ENCODE results near the gene FANCI.

Gene FANCI

GRCh38 chr15:89243691-89244573, at the start of gene FANCI:
Gene FANCI (plus strand): TSS chr15:89243979. CDS start chr15:89247648, 3,669 bp downstream.
- DNase-seq: peak; percentile 95

- DNase-seq: no peak
Observed at GRCh38 chr15:89194608-89195007, 49.2 kb upstream of the FANCI start.

GRCh38 chr15:89195836-89196235, 47.9 kb upstream of the FANCI start:
- no peak for DNase-seq

GRCh38 chr15:89196241-89196640, 47.5 kb upstream of the FANCI start:
- DNase-seq: no peak

- DNase-seq: no peak
Observed at GRCh38 chr15:89196994-89197393, 46.8 kb upstream of the FANCI start.

- no peak for DNase-seq
Observed at GRCh38 chr15:89197503-89197971, 46.2 kb upstream of the FANCI start.

- no peak for DNase-seq
Observed at GRCh38 chr15:89198196-89198595, 45.6 kb upstream of the FANCI start.

DNA sequence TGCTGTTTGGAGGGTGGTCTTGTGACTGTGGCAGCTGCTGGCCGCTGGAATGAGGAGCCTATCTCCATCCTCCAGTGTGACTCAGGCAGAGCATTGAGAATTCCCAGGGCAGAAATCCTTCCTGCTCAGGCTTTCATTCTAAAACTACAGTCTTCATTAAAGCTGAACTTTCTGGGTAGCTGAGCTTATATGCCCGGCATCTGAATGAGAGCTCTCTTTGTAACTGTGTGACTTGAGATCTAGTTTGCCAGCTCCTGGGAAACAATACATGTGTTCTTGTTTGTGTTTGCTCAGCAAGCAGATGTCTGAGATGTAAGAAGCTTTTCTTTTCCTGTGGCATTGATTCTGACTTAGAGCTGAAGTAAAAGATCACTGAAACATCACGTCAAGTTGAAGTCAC, 44.8 kb upstream of the FANCI start:
- DNase-seq: no peak

DNA sequence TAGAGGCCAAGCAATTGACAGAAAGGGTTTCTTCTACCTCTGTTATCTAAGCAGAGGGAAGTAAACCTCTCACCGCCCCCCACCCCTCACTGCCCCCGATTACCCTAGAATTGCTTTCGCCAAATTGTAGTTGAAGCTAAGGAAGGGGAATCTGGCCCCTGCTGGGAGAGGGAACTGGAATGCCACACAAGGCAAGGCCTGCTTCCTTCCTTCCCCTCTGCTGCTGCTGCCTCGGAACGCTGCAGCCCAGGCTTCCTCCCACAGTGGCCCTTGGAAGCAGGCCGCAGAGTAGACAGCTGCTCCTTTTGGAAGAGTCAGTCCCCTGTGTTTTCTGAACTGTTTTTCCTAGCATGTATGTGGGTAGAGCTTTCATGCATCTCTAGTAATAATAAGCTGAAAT, 44.0 kb upstream of the FANCI start:
- no peak for DNase-seq

GRCh38 chr15:89200182-89200581, 43.6 kb upstream of the FANCI start:
- DNase-seq: no peak

DNA sequence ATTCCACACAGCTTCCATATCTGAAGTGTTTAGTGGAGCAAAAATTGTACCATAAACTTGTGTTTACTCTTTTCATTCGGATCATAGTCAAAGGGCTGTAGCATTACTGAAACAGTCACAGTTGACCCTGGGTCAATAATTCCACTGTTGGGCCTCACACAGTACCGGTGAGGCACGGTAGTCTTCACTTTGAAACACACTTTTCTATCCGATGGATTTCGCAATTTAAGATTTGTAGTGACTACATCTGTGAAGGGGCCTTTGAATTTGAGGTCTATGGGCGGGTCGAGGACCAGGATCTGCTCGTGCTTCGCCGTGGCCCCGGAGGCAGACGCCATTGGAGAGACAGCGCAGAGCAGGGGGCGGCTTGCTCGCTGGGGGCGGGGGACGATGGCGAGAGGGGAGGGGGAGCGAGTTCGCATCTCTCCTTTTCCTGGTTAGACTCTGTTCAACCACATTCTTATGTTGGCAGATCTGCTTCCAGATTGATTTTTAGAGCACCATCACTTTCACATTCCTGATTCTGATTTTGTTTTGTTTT, 42.2 kb upstream of the FANCI start:
- DNase-seq: no peak

DNA sequence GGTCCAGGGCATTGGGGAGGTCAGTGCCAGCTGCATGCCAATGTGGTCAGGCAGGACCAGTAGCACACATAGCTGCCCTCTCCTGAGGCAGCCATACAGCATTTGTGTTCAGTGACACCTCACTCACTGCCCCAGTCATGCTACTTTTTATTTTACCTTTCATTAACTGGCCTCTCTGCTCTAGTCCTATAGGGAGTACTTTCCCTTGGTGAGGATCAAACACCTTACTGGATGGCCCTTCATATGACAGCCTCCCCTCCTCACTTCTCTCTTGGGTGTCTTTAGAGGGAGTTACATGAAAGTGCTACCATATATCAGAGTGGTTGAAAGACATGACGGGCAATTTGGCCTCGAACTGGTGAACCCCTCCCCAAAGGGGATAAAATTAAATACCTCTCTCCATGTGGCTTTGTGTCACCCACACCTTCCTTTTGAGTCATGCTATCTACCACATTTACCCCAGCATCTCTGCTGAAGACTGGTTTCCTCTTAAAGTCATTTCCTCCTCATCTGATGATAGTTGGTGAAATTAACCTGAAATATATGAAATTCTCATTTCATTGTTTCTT, 40.0 kb upstream of the FANCI start:
- DNase-seq: peak; percentile 35

DNA sequence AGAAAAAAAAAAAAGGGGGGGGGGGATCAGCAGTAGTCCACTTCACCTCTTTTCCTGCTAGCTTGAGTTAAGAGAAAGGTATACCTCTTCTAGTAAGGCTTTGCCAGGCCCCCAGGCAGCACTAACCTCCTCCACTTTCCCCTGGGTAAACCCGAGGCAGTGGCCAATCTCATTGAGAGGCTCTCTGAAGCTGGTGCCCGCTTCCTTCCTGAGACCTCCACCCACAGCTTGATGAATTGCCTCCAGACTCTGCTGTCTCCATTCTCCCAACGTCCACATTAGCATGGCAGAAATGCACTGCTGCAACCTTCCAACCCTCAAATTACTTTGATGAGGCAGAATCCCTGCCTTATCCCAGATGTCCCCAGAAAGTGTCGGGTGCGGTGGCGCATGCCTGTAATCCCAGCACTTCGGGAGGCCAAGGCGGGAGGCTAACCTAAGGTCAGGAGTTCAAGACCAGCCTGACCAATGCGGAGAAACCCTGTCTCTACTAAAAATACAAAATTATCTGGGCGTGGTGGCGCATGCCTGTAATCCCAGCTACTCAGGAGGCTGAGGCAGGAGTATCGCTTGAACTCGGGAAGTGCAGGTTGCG, 37.7 kb upstream of the FANCI start:
- DNase-seq: no peak

DNA sequence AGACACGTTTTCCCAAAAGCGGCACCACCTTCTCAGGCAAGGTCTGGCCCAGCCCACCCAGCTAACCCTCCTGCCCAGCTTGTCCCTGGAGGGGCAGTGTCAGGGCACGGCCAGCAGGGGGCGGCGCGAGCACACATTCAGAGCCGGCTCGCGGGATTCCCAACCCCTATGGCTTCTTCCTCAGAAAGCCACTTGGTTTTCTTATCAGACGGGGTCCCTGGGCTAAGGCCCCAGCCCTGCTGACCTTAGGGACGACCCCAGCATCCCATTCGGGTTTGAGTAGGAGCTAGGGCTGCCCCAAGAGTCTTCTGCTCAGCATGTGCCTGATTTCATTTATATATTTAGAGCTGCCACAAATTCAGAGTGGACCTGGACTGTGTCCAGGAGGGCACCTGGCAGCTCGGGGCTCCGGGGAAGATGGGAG, 36.9 kb upstream of the FANCI start:
- peak; percentile 61 for DNase-seq

- no peak for DNase-seq
Observed at GRCh38 chr15:89208256-89208655, 35.5 kb upstream of the FANCI start.

DNA sequence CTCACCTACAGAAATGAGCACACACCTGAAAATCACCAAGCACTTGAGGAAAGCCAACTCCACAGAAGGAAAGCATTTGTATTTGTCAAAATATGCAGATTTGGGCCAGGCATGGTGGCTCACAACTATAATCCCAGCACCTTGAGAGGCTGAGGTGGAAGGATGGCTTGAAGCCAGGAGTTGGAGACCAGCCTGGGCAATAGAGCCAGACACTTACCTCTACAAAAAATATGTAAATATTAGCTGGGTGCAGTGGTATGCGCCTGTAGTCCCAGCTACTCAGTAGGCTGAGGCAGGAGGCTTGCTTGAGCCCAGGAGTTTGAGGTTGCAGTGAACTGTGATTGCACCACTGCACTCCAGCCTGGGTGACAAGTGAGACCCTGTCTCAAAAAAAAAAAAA, 34.7 kb upstream of the FANCI start:
- no peak for DNase-seq

DNA sequence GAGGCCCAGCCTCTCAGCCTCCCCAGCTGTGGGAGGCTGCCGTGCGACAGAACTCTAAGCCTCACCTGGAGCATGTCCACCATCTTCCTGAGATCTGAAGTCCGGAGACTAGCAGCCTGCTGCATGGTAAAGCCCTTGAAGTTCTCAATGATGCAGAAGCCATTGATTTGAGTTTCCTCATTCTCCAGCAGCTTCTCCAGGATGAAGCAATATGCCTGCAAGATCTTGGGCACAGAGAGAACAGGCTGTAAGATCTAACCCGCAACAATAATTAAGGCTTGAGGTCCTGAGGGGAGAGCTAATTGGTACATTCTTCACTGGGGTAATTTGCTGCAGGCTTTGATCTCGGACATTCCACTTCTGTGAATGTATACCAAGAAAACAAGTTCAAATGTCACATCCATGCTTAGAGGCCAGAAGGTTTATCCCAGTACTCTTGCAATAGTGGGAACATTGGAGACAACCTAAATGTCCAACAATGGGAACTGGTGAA, 32.1 kb upstream of the FANCI start:
- no peak for DNase-seq

DNA sequence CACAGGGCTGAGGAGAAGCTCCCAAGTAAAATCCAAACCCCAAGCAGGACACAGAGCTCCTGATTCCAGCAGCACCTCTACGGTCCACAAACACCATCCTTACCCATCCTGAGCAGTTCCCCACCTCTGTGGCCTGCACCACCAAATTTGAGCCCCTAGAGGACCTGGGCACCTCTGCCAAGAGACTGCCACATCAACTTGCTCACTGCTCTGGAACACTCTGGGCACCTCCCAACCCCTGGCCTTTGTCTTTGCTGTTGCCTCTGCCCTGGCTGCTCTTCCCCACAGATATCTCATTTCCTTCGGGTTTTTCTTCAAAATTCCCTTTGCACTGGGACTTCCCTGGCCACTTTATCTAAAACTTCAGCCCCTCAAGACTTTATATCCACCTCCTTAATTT, 28.2 kb upstream of the FANCI start:
- no peak for DNase-seq

- no peak for DNase-seq
Observed at GRCh38 chr15:89217031-89217430, 26.7 kb upstream of the FANCI start.

DNA sequence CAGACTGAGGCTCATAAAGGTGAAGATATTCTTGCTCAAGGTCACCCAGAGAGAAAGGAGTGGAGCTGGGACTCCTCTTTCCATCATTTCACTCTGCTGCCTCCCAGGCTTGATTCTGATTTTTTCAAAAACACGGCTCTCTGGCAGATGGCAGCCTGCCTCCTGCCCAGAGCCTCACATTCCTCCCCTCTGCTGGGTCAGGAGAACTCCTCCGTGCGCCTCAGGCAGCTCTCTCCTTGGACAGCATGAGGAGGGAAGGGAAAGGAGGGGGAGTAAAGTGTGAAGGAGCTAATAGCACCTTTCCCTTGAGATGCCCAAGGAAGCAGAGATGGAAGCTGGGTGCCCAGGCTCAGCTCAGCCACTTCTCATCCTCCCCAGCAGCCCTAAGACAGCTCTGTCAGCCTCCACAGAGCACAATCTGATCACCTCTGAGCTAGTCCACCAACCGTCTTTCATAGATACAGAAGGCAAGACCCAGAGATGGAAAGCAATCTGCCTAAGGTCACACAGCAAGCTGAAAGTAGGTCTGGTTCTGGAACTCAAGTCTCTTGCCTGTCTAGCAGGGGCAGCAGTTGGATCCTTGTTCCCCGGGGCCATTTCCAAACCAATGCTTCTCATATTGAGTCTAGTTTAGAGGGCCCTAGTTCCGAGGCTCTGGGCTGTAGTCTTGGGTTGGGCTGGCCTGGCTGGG, 25.9 kb upstream of the FANCI start:
- DNase-seq: no peak

DNA sequence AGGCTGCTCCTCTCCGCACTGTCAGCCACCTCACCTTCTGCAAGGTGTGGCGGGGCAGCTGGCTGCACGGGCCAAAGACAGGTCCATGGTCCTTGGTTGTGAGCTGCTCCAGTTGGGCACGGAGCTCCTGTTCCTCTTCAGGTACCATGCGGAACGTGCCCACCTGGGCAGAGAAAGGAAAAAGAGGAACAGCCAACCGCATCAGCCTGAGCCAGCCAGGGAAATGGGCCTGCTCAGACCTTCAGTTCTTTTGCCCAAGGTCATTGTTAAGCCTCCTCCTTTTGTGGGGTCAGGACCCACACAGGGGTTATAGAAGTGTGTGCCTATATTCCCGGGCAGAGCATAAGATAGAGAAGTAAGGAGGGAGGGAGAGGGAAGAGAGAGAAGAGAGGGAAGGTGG, 25.2 kb upstream of the FANCI start:
- DNase-seq: no peak

- DNase-seq: no peak
Observed at GRCh38 chr15:89221543-89221942, 22.2 kb upstream of the FANCI start, which contains the start of gene RLBP1. Gene RLBP1 (minus strand): TSS chr15:89221579. CDS start chr15:89218975, 2,604 bp downstream.

DNA sequence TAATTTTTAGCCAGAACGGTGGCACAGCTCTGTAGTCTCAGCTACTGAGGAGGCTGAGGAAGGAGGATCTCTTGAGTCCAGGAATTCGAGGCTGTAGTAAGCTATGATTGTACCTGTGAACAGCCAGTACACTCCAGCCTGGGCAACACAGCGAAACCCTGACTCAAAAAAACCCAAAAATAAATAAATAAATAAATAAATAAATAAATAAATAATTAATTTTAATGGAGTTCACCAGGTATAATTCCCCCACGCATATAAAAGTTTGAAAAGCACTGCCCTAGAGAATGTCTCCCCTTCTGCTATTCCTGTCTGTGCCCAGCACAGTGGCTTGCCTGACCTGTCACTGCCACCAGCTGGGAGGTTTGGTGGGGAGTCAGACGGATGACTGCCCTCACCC, 18.2 kb upstream of the FANCI start:
- no peak for DNase-seq
